Measurements from ENCODE around the gene CTNNA1. TPM values are rescaled to one million over a fixed set of nuclear protein-coding genes. Genes with fewer than 3 reads are reported as not detected.
A peak's percentile ranks its signal among the peaks of the same experiment; 100 is the strongest.

CTNNA1 gene
- total RNA-seq, 1 donor from 2014 or later: 361 TPM

GRCh38 chr5:138956801-138957200 lies 203.6 kb downstream of the CTNNA1 start:
- DNase-seq (no peak), ATAC-seq (no peak)
- Histone ChIP-seq H3K27ac (no peak overlapping the region), H3K9me3 (no peaks in the 10 kb centered on the region), H3K27me3 (ENCODE audit: low read depth) (no peaks in the 10 kb centered on the region), H3K4me1 (peaks cover 53% of the 10 kb centered on the region), H3K36me3 (no peaks in the 10 kb centered on the region), H3K4me3 (no peak overlapping the region)
- TF ChIP-seq CTCF (IDR thresholded peaks at IDR 0.05): no peak
- intact Hi-C loops (cut with DNase I): no loop called here

- H3K4me1 ChIP-seq: peaks cover 28% of the 10 kb centered on the region
- ATAC-seq: peak; percentile 68 to 77
- DNase-seq: no peak
Observed at GRCh38 chr5:138960145-138960692, 207.0 kb downstream of the CTNNA1 start.

GRCh38 chr5:138961221-138961620 lies 208.0 kb downstream of the CTNNA1 start:
- H3K4me3 ChIP-seq: no peak overlapping the region
- DNase-seq (no peak), ATAC-seq (peak in 1 of 2 donors; percentile 60)
- no peak for TF ChIP-seq CTCF (IDR thresholded peaks at IDR 0.05)
- H3K9me3 ChIP-seq: no peaks in the 10 kb centered on the region
- H3K27me3 ChIP-seq (ENCODE audit: low read depth): no peaks in the 10 kb centered on the region
- intact Hi-C loops (cut with DNase I): no loop called here
- H3K36me3 ChIP-seq: no peaks in the 10 kb centered on the region
- no peak overlapping the region for H3K27ac ChIP-seq
- peaks cover 21% of the 10 kb centered on the region for H3K4me1 ChIP-seq

More at GRCh38 chr5:138960145-138960692, 207.0 kb downstream of the CTNNA1 start:
- TF ChIP-seq CTCF (IDR thresholded peaks at IDR 0.05): no peak
- no peak overlapping the region for H3K4me3 ChIP-seq
- no peak overlapping the region for H3K27ac ChIP-seq
- no peaks in the 10 kb centered on the region for H3K27me3 ChIP-seq (ENCODE audit: low read depth)
- intact Hi-C loops (cut with DNase I): no loop called here
- no peaks in the 10 kb centered on the region for H3K9me3 ChIP-seq
- no peaks in the 10 kb centered on the region for H3K36me3 ChIP-seq

GRCh38 chr5:138961729-138962128 lies 208.5 kb downstream of the CTNNA1 start:
- no peak overlapping the region for H3K4me3 ChIP-seq
- no peak for TF ChIP-seq CTCF (IDR thresholded peaks at IDR 0.05)
- no peak overlapping the region for H3K27ac ChIP-seq
- H3K4me1 ChIP-seq: peaks cover 21% of the 10 kb centered on the region
- H3K36me3 ChIP-seq: no peaks in the 10 kb centered on the region
- DNase-seq (no peak), ATAC-seq (no peak)
- no peaks in the 10 kb centered on the region for H3K9me3 ChIP-seq
- no peaks in the 10 kb centered on the region for H3K27me3 ChIP-seq (ENCODE audit: low read depth)
- intact Hi-C loops (cut with DNase I): no loop called here

- DNase-seq (no peak), ATAC-seq (no peak)
- Histone ChIP-seq H3K27ac (no peak overlapping the region), H3K36me3 (no peaks in the 10 kb centered on the region), H3K9me3 (no peaks in the 10 kb centered on the region), H3K4me1 (peaks cover 21% of the 10 kb centered on the region), H3K27me3 (ENCODE audit: low read depth) (no peaks in the 10 kb centered on the region), H3K4me3 (no peak overlapping the region)
- intact Hi-C loops (cut with DNase I): no loop called here
- TF ChIP-seq CTCF (IDR thresholded peaks at IDR 0.05): no peak
Observed at GRCh38 chr5:138962614-138963370, 209.6 kb downstream of the CTNNA1 start.
